HG03108 (cell line): Measurements from ENCODE around the gene FABP6.
"Not testable (repeated sequence)": the region's sequence is repeated elsewhere in the genome, so short reads cannot be mapped to it uniquely, and the experiment has no call there.

Source experiments
- ATAC-seq: cut with Tn5 transposase; IDR thresholded peaks from one replicate; pipeline ENCODE4 v1.9.1; 2021; ENCODE audit warnings: moderate library complexity; ENCODE audit not compliant: unreplicated experiment

Gene FABP6

DNA sequence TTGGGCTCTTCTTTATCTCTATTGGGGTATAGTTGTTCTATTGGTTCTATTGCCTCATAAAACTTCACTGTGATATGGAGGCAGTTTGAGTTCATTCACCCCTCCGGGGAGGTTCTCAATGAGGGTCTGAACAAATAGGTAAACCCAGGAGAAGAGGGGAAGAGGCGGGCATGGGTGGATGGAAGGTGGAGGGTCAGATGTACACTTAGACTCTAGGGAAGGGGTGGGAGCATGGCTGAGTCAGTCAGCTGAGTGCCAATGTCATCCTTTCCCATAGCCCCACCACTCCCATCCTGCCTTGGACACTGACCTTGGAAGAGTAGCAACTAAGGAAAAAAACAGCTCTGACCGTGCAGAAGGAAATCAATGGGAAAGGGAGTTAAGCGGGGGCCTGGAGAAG lies 9.9 kb upstream of the FABP6 start:
- ATAC-seq, result no peak

DNA sequence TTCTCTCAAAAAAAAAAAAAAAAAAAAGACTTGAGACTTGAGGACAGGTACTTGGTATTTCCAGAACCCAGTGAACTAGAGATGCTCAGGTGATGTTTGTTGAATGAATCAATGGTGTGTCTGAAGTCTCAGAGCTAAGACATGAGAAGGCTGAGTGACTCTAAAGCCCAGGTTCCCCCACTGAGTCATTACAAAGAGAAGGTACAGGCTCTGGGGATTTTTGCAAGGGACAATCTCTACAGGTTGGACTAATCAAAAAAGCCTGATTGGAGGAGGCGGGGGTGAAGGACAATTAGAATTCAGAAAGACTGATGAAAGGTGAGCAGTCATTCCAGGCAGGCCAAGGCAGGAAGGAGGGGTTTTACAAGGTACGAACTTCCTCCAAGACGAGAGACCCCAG lies 8.2 kb upstream of the FABP6 start:
- no peak for ATAC-seq

DNA sequence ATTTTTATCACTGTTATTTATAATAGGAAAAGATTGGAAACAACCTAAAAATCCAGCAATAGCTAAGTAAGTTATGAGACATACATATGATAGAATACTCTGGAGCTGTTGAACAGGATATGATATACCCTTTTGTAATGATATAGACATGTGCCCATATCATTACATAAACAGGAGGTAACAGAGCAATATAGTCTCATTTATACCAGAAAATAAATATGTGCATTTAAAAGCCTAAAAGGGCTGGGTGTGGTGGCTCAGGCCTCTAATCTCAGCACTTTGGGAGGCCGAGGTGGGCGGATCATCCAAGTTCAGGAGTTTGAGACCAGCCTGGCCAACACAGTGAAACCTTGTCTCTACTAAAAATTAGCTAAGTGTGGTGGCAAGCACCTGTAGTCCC lies 2.3 kb upstream of the FABP6 start:
- ATAC-seq, result no peak

DNA sequence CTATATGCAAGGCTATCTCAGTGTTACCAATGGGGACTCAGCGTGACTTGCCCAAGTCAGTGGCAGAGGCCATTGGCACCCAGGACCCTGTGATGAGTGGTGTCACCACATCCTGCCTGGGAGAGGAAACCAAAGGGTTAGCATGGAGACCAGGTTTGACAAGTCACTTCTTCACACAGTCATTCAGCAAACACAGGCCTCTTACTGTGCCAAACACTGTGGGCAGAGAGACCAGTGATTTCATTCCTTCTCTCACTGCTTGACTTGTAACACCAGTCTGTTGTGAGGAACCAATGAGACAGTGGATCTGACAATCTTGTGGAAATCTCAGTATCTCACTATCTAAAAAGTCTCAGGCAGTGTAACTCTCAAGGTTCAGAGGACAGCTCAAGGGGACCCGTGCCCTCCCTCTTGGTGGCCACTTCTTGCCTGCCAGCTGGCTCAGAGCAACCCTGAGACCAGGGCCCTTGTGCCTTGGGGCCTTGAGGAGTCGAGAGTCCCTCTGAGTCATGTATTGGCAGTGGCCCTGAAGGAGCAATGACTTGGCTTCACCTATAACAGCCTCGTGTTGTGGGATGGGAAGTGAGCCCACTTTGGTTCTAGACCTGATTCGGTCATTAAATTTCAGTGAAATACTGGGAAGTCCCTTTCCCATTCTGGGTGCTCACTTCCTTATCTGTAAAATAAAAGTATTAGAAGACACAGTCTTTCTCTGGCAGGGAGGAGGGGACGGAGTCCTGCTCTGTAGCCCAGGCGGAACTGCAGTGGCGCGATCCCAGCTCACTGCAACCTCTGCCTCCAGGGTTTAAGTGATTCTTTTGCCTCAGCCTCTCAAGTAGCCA lies 1.6 kb downstream of the FABP6 start:
- ATAC-seq, result peak; percentile 49

DNA sequence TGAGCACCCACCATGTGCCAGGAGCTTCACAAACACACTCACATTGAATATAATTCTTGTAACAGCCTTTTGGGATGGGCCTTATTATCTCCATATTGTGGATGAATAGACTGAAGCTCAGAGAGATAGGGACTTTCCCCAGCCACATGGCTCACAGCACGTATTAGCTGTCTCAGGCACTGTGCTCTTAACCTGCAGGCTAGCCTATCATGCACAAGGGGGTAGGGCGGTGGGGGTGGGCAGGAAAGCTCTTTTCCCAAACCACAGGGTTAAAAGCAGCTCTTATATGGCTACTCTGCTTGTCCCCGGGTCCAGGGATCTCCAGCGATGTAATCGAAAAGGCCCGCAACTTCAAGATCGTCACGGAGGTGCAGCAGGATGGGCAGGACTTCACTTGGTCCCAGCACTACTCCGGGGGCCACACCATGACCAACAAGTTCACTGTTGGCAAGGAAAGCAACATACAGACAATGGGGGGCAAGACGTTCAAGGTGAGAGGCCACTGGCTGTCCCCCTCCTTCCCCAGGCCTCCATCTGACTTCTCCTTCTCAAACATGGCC lies 2.6 kb downstream of the FABP6 start:
- ATAC-seq, result no peak

DNA sequence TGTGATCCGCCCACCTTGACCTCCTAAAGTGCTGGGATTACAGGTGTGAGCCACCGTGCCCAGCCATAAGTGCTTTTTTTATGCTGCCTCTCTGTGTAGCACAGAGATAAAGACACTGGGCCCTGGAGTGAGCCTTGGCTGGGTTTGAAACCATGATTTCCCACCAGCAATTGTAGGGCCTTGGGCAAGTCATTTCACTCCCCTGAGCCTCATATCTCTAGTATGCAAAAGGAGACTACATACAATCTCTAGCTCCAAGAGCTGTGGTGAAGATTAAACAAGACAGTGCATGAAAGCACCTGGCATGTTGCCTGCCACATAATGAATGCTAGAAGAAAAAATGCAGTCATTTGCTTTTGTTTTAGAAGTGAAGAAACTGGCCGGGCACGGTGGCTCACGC lies 3.9 kb downstream of the FABP6 start:
- ATAC-seq, result no peak

DNA sequence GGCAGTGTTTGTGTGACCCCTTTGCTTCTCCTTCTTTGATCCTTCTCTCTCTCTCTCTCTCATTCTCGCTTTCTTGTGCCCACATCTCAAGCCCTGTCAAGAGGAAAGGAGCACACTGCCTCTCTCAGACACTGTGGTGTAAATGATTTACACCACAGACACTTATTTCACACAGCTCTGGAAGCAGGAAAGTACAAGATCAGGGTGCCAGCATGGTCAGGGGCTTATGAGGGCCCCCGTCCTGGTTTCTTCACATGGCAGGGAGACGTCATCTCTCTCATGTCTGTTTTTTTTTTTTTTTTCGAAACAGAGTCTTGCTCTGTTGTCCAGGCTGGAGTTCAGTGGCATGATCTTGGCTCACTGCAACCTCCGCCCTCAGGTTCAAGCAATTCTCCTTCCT lies 6.4 kb downstream of the FABP6 start:
- no peak for ATAC-seq

DNA sequence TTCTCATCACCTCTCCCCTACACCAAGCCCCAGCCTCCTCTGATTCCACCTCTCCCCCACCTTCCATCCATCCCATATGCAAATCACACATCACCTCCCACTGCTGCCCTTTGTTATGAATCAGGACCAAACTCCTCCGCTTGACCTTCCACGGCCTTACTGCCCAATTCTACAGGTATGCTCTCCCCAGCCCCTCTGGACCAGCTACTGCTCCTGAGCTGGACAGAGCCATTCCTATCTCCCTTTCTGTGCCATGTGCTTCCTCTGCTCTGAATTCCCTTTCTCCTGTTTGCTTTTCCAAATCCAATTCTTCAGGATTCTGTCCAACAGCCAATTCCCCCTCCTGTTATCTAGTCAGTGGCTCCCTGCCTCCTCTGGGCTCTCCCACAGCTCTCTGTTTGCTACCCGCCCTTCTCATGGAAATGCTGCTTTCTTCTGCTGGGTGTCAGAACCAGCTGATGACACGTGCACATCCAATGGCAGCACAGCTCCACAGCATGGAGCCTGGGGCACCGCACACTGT lies 8.3 kb downstream of the FABP6 start:
- no peak for ATAC-seq

DNA sequence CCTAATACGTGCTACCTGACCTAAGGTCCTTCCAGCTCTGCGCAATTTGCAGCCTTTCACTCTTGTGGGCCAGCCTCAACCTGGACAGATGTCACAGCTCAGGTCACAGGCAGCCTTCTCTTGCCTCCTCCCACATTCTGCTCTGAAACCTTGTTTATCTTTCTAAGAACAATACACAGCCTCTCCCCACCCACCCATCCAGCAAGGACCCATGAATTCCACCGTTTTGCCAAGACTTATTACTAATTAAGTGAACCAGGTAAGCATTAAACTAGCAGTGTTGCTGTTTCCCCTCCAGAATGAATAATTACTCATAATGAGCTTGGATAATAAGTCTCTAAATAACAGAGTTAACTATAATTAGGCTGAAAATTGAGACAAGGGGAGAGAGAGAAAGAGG lies 11.0 kb downstream of the FABP6 start:
- ATAC-seq, result no peak

DNA sequence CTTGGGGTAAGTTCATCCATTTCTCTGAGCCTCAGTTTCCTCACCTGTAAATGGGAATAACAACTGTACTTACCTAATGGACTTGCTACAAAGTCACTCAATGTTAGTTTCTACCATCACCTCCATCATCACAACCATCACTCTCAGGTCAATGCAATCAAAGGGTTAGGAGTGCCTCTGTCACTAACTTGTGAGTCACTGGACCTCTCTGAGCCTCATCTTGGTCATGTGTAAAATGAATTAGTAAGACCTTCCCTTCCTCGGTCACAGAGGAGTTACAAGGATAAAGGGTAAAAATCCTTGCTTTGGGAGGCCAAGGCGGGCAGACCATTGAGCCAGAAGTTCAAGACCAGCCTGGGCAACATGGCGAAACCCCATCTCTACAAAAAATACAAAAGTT lies 12.8 kb downstream of the FABP6 start:
- no peak for ATAC-seq

DNA sequence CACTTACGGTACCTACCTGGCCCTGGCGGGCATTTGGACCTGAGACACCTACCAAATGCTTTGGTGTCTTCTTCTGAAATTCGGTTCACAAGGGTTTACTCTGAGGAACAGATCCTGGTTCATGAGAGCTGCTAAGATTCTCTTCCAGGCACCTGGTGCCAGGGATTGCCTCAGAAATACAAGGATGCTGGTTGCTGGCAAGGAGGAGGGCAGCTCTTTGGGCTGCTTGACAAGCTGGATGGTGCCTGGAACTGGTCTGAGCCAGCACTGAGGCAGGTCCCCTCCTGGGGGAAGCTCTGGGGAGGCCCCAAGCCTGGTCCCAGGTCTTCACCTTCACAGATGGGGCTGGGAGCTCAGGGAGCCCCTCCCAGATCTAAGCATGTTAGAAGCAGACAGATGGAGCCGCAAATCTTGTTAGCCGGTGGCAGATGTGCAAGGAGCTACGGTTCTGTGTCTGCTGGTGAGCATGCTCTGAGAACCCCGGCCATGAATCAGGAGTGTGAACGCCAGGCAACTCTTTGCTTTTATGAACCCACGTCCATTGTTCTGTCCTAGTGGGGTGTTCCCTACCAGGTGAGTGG lies 16.3 kb downstream of the FABP6 start:
- ATAC-seq, result no peak

DNA sequence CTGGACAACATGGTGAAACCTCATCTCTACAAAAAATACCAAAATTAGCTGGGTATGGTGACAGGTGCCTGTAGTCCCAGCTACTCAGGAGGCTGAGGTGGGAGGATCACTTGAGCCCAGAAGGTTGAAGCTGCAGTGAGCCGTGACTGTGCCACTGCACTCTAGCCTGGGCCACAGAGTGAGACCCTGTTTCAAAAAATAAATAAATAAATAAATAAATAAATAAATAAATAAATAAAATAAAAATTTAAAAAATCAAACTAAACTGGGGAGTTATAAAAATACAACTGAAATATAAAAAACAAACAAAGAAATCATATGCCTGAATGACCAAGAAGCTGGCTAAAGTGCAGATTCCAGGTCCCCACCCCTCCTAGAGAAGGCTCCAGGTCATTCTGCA lies 20.3 kb downstream of the FABP6 start:
- ATAC-seq, result not testable (repeated sequence)

DNA sequence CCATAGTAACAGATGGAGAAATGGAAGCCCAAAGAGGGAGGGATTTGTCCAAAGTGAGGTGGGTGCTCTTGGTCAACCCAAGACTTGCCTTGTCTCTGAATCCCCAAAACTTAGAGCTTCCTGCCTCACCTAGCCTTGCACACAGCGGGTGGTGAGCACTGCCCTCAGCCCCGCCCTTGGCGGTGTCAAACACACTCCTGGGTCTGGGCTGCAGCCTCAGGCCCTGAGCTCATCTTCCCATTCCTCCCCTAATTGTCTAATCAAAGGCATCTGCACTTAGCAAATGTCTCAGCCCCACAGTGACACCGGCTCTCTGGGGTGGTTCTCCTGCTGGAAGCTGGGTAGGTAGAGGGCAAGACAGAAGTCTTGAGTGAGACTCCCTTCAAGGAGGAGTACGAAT lies 20.9 kb downstream of the FABP6 start:
- no peak for ATAC-seq

DNA sequence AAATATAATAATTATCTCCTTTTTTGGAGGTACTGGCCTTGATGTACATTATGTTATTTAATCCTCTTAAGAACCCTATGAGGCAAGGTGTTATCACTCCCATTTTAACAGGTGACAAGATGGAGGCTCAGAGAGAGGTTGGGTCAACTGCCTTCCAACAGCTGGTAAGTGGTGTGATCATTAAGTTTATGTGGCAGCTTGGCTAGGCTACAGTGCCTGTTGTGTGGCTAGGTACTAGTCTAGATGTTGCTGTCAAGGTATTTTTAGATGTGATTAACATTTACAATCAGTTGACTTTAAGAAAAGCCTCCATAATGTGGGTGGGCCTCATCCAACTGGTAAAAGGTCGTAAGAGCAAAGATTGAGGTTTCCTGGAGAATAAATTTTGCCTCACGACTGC lies 21.5 kb downstream of the FABP6 start:
- ATAC-seq, result no peak

DNA sequence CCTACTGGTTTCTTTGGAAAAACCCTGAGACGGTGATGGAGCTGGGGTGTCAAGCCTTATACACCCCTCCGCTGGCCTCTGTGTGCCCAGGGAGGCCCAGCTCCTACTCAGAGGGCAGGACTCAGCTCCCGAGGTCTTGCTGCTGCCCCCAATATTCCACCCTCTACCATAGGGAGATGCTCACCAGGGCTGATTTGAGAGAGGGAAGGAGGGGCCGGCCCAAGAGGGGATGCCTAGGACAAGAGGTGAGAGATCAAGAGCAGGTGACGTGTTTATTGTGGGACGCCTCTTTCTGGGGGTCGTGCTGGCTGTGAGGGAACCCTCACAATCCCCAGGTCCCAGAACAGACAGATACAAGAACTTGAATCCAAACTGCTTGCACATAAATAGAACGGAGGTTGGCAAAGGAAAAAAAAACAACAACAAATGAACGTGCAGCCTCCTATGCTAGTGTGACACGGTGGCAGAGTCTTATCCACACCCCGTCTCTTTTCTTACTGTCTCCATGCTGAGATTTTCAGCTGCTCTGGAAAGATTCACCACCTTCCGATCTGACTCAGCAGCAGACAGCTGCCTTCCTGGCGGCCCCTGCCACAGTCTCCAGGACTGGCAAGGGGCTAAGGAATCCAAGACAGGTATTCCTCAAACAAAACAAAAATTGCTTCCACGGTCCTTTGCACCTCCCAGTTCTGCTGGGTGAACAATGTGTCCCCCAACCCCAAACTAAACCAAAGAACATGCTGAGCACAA lies 22.3 kb downstream of the FABP6 start:
- ATAC-seq, result no peak

DNA sequence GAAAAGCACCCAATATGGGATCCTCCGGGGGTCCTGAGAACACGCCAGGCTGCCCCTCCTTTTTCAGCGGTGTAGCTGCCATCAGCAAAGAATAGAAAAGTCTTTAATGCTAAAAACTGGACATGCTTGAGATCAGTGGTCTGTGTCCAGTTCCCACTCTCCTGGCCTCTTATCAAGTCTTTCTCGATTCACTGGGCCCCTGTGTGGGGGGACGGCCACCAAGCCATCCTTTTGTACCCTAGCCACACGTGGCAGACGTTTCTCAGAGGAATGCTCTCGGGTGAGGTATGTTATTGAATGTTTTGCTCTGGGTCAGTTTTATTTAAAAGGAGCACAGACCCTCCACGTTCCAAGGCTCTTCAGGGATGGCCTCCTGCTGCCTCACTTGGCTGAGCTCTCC lies 23.6 kb downstream of the FABP6 start:
- no peak for ATAC-seq

DNA sequence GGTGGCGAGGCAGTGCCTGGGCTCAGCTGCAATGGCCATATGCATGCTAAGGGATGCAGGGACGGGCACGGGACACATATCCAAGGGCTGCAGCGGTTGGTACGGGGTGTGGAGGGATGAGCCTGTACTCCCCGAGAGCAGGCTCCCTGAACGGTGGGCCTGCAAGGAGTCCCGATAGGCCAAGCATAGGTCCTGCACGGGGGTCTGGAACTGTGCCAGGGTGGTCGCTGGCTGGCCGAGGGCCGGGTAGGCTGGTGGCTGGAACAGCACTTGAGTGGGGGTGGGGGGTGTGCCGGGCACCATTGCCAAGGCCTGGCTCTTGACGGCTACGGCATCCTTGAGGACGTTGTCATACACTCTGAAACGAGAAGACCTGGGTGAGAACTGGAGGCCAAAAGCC lies 24.1 kb downstream of the FABP6 start:
- no peak for ATAC-seq

DNA sequence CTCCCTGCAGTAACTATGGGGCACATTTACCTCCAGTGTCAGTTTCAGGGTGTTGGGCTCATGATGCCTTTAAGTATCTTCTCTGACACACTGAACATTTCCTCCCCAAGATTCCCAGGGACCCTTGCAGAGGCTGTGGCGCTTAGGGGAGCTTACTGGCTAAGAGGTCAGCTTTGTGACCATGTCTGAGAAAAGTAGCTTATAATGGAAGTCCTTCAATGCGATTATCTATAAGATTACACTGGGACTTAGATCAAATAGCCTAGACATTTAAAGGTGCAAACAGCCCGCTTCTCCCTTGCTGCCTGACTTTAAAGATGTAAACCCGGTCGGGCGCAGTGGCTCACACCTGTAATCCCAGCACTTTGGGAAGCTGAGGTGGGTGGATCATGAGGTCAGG lies 25.4 kb downstream of the FABP6 start:
- ATAC-seq, result no peak

DNA sequence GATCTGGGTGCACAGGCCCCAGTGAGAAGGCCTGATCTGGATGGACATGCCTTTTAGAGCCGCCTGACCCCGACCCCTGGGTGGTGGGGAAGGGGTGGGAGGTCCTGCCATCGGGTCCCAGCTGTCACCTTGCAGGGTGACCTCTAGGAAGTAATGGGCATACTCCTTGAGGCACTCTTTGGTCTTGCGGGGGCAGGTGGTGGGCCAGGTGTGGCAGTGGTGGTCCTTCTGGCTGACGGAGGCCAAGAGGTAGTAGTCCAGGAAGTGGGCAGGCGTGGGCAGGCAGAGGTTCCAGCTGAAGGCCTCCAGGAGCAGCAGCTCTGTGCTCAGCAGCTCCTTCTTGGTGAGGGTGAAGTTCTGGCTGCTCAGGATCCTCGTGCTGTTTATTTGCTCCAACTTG lies 30.0 kb downstream of the FABP6 start:
- no peak for ATAC-seq

DNA sequence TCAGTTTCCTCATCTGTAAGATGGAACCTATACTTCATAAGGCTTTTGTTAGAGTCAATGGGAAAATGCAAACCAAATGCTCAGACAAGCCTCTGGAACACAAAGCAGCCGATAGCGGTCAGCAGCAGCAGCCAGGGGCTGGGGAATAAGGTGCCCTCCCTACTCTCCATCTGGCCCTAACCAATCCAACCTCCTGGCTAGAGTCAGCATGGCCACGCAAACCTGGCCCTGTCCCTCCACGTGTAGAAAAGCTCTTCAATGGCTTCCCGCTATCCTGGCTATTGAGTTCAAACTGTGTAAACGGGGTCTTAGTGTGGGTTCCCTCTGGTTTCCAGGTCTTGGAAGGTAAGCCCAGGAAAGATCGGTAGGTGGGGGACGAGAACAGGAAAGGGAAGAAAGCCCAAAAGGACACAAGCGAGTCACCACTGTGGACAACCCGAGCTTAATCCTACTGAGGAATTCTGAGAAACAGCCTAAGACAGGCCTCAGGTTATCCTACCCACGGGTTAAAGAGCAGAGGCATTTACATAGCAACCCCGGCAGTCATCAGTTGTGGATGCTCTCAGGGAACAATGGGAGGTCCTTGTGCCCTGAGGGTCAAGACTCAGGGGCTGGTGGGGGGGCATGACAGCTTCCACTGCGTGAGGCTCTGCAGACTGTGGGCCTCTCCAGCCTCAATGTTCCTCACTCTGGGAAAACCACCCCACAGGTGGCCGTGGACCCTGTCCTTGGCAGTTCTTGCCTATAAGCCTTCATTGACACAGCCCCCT lies 30.9 kb downstream of the FABP6 start:
- ATAC-seq, result no peak
